Kidney tubule cell (primary cell): ENCODE results near the gene GAPVD1.
"Not testable (repeated sequence)": the region's sequence is repeated elsewhere in the genome, so short reads cannot be mapped to it uniquely, and the experiment has no call there.

Experiments used
- DNase-seq: peaks from one replicate; pipeline ENCODE4 v3.0.0-alpha.2; 2018; ENCODE audit warnings: low spot score

The GAPVD1 gene

DNA sequence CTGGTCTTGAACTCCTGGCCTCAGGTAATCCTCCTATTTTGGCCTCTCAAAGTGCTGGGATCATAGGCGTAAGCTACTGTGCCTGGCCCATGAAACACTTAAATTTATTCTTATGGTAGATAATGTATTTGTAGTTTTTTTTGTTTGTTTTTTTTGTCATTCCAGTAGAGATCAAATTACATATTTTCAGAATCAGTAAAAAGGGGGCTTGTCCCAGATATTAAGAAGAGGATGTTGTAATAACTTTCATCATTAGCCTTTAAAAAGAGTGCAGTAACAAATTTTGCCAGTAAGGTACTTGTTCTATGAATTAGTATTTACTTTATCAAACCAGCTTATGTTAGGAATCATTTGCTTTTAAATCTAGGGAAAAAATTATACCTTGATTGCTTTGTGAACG, 42.6 kb downstream of the GAPVD1 start:
- DNase-seq = no peak

DNA sequence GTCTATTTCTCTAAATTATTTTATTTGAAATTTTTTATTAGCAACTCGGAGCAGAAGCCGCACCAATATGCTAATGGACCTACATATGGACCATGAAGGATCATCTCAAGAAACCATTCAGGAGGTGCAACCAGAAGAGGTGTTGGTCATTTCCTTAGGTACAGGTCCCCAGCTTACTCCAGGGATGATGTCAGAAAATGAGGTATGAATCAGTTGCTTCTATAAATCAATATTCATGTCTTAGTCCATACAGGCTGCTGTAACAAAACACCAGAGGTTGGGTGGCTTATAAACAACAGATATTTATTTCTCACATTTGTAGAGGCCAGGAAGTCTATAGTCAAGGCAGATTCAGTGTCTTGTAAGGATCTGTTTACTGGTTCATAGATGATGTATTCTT, 50.8 kb downstream of the GAPVD1 start:
- DNase-seq = no peak

- not testable (repeated sequence) for DNase-seq
Measured at GRCh38 chr9:125316359-125316758, 54.7 kb downstream of the GAPVD1 start.

DNA sequence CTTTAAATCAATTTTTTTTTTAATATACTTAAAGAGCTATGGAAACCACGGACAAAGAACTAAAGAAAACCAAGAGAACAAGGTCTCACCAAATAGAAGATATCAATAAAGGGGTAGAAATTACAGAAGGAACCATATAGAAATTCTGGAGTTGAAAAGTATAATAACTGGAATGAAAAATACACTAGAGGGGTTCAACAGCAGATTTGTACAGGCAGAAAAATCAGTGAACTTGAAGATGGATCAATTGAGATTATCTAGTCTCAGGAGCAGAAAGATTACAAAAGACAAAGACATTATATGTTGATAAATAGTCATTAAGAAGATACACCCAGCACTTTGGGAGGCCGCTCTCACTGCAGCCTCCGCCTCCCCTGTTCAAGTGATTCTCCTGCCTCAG, 56.1 kb downstream of the GAPVD1 start:
- no peak for DNase-seq

DNA sequence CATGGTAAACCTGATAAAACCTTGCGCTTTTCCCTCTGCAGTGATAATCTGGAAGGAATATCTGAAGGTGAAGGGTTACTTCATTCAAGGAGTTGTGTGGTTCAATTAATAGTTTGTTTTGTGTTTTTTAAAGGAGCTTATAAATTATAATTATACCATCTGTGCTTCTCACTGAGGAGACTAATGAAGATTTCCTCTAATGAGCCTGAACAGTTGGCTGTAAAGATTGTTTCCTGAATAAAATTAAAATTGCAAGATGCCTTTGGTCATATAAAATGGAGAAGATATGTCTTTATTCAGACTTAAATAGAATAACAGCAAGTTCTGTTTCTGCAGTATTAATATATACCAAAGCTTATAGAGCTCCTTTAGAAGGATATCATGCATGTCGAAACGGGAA, 59.9 kb downstream of the GAPVD1 start:
- no peak for DNase-seq

DNA sequence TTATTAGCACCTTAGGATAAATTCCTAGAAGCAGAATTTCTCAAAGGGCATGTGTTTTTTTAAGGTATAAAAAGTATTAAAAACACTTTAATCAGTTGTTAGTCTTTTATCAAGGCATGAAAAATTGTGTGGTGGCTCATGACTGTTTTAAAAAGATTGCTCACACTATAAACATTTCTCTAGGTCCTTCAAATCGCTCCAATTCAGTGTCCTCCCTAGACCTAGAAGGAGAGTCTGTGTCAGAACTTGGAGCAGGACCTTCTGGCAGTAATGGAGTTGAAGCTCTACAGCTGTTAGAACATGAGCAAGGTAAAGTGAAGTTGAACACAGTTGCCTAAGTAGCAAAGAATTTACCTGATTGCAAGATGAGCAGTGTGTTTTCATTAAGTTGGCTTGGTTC, 62.0 kb downstream of the GAPVD1 start:
- no peak for DNase-seq

DNA sequence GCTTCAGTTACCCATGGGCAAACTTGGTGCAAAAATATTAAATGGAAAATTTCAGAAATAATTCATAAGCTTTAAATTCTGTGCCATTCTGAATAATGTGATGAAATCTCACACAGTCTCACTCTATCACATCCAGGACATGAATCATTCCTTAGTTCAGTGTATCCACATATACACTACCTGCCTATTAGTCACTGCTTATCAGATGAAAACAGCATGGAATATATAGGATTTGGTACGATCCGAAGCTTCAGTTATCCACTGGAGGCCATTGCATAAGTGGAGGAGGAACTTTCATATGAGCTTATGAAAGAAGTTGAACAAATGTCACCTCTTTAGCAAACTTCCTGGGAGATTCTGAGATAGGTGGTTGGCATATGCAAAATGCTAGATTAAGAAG, 64.2 kb downstream of the GAPVD1 start:
- DNase-seq = no peak

DNA sequence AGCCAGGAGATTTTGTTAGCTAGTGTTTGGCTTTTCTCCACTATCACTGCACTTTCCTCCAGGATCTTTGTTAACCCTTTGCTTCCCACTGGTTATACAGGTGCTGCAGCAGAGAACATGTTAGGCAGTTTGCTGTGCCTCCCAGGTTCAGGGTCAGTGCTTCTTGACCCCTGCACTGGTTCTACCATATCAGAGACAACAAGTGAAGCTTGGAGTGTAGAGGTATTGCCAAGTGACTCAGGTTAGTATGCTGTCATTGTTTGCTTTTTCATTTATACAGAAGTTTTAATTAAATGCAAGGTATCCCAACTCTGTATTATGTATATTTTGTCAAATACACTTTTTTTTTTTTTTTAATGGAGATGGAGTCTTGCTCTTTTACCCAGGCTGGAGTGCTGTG, 68.4 kb downstream of the GAPVD1 start:
- DNase-seq = peak; percentile 62

DNA sequence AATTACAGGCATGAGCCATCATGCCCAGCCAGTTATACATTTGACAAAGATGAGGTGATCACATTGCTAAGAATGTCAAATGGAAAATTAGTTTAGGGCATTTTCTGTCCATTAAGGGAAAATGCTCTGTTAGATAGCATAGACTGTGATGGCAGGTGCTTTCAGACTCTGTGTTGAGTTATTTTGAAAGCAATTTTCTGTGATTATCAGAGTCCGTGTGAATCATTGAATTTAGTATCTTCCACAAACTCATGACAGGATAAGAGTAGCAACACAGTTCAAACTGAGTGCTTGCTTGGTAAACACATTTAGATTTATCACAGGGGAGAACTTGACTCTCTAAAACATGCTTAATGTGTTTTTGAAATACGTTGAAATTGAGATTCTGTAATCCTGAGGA, 69.0 kb downstream of the GAPVD1 start:
- no peak for DNase-seq

DNA sequence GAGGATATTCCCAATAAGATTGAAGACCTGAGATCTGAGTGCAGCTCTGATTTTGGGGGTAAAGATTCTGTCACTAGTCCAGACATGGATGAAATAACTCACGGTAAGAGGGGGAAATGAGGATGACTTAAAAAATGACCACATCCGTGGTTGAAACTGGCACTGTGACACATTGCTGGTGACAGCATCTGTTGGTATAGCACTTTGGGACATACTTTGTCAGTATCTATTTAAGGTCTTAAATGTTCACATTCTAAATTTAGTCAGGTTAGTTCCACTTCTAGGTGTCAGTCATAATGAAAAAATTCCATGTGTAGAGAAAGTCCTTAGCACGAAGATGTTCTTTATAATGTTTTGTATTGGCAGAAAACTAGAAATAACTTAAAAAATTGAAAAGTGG, 70.9 kb downstream of the GAPVD1 start:
- peak; percentile 64 for DNase-seq

GRCh38 chr9:125337236-125337635, 75.6 kb downstream of the GAPVD1 start:
- no peak for DNase-seq

DNA sequence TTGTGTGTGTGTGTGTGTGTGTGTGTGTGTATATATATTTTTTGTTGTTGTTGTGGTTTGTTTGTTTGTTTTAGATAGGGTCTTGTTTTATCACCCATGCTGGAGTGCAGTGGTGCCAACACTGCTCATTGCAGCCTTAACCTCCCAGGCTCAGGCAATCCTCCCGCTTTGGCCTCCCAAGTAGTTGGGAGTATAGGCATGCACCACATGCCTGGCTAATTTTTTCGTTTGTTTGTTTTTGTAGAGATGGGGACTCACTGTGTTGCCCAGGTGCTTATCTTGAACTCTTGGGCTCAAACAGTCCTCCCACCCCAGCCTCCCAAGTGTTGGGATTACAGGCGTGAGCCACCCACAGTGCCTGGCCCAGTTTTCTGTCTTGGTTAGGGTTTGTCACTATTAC, 77.3 kb downstream of the GAPVD1 start:
- no peak for DNase-seq

- no peak for DNase-seq
Measured at GRCh38 chr9:125341566-125341965, 79.9 kb downstream of the GAPVD1 start.

GRCh38 chr9:125343518-125344275, 82.1 kb downstream of the GAPVD1 start:
- DNase-seq = peak; percentile 65

GRCh38 chr9:125346080-125346732, 84.6 kb downstream of the GAPVD1 start:
- DNase-seq = no peak

- no peak for DNase-seq
Measured at GRCh38 chr9:125355601-125356000, 94.0 kb downstream of the GAPVD1 start.

DNA sequence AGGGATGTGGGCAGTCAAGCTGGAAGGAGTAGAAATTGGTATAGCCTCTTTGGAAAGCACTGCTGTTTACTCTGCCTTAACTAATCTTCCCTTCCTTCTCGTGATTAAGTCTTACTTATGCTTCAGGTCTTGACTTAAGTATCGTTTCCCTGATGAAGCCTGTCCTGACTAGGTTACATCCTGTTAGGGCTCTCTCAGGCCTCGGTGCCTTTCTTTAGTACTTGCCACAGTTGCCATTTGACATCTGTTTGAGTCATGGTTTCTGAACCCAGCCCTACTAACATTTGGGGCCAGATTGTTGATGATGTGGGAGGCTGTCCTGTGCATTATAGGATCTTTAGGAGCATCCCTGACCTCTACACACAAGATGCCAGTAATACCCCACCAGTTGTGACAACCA, 94.4 kb downstream of the GAPVD1 start:
- no peak for DNase-seq

- DNase-seq = no peak
Measured at GRCh38 chr9:125359011-125359410, 97.4 kb downstream of the GAPVD1 start.

DNA sequence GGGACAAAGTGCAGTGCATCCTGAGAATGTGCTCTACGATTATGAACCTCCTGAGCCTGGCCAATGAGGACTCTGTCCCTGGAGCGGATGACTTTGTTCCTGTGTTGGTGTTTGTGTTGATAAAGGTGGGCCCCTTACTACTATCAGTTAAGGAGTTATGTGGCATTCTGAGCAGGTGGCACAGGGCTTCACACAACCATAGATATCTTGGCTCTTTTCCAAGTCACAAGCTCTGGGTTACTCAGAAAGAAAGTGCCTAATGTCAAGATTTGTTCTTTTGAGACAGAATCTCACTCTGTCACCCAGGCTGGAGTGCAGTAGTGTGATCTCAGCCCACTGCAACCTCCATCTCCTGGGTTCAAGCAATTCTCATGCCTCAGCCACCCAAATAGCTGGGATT, 99.0 kb downstream of the GAPVD1 start:
- DNase-seq = no peak

- DNase-seq = peak; percentile 8
Measured at GRCh38 chr9:125361837-125362531, 100.4 kb downstream of the GAPVD1 start.

GRCh38 chr9:125366676-125367075, 105.0 kb downstream of the GAPVD1 start:
- no peak for DNase-seq

DNA sequence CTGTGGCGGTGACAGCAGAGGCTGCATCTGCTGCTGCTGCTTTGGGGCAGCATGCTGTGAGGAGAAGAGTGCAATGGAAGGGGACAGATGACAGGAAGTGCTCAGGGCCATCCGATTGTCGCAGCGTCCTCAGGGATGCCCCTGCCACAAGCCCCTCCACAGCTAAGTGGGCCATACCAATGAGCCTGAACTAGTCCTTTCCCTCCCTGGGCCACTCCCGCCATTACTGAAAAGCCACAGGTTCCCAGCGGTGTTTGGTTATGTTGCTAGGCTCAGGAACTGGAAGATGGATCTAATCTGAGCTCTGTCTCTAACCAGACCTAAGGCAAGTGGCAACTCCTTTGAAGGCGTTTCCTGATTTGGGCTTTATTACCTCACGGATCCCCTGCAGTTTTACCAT, 109.2 kb downstream of the GAPVD1 start:
- no peak for DNase-seq
